NOMO-1 treated with dmso at 0.1 percent for 144 hours (cell line): Measurements from ENCODE around the gene GRM1.
"Not testable (repeated sequence)": the region's sequence is repeated elsewhere in the genome, so short reads cannot be mapped to it uniquely, and the experiment has no call there.

Experiments
- DNase-seq: peaks from one replicate; lab custom pipeline; 2025; ENCODE audit not compliant: unreplicated experiment; lab: John Stamatoyannopoulos, UW

Gene GRM1

GRCh38 chr6:146269482-146269881 is 240.6 kb downstream of the GRM1 start:
- DNase-seq, result no peak

GRCh38 chr6:146271163-146271562 is 242.3 kb downstream of the GRM1 start:
- DNase-seq, result not testable (repeated sequence)

GRCh38 chr6:146273490-146273889 is 244.6 kb downstream of the GRM1 start:
- no peak for DNase-seq

- no peak for DNase-seq
Measured at GRCh38 chr6:146277142-146277541, 248.3 kb downstream of the GRM1 start.

- DNase-seq, result no peak
Measured at GRCh38 chr6:146281651-146282362, 252.9 kb downstream of the GRM1 start.

GRCh38 chr6:146282837-146283236 is 254.0 kb downstream of the GRM1 start:
- DNase-seq, result no peak

- no peak for DNase-seq
Measured at GRCh38 chr6:146284311-146284710, 255.4 kb downstream of the GRM1 start.

GRCh38 chr6:146286961-146287360 is 258.1 kb downstream of the GRM1 start:
- DNase-seq, result no peak

GRCh38 chr6:146287691-146288369 is 259.0 kb downstream of the GRM1 start:
- no peak for DNase-seq

- DNase-seq, result no peak
Measured at GRCh38 chr6:146289816-146290588, 261.1 kb downstream of the GRM1 start.

- DNase-seq, result no peak
Measured at GRCh38 chr6:146290589-146290901, 261.7 kb downstream of the GRM1 start.

- no peak for DNase-seq
Measured at GRCh38 chr6:146292506-146292905, 263.6 kb downstream of the GRM1 start.

GRCh38 chr6:146295695-146296094 is 266.8 kb downstream of the GRM1 start:
- DNase-seq, result no peak

- DNase-seq, result no peak
Measured at GRCh38 chr6:146297815-146298214, 269.0 kb downstream of the GRM1 start.

GRCh38 chr6:146300521-146300920 is 271.7 kb downstream of the GRM1 start:
- DNase-seq, result no peak

- no peak for DNase-seq
Measured at GRCh38 chr6:146301764-146302163, 272.9 kb downstream of the GRM1 start.

- DNase-seq, result no peak
Measured at GRCh38 chr6:146302994-146303393, 274.1 kb downstream of the GRM1 start.

GRCh38 chr6:146304181-146304580 is 275.3 kb downstream of the GRM1 start:
- DNase-seq, result no peak

- peak; percentile 7 for DNase-seq
Measured at GRCh38 chr6:146305092-146305491, 276.2 kb downstream of the GRM1 start.

GRCh38 chr6:146305951-146306350 is 277.1 kb downstream of the GRM1 start:
- DNase-seq, result no peak

GRCh38 chr6:146310628-146311027 is 281.8 kb downstream of the GRM1 start:
- no peak for DNase-seq

- DNase-seq, result no peak
Measured at GRCh38 chr6:146311079-146311478, 282.2 kb downstream of the GRM1 start.
